KMS-11 (cell line): Measurements from ENCODE around the gene MAD2L2.

Source experiments
- H2AFZ ChIP-seq: fragments of 200-600 bp; sonication (generic); 2 replicates; pipeline ENCODE4 v1.6.1; 2016; ENCODE audit warnings: antibody characterized with exemption, mixed run types, low read depth
- H3K27ac ChIP-seq: fragments of 200-600 bp; sonication (generic); 2 replicates; pipeline ENCODE4 v1.6.1; 2016; ENCODE audit warnings: mild to moderate bottlenecking, mixed run types
- H3K27me3 ChIP-seq: fragments of 200-600 bp; sonication (generic); 2 replicates; pipeline ENCODE4 v1.6.1; 2017; ENCODE audit warnings: mild to moderate bottlenecking, low read depth, mixed run types, moderate library complexity; ENCODE audit not compliant: insufficient read depth
- H3K36me3 ChIP-seq: fragments of 200-600 bp; sonication (generic); 2 replicates; pipeline ENCODE4 v1.6.1; 2017; ENCODE audit warnings: mild to moderate bottlenecking, mixed run types; ENCODE audit not compliant: insufficient read depth
- H3K4me1 ChIP-seq: fragments of 200-600 bp; sonication (generic); 2 replicates; pipeline ENCODE4 v1.6.1; 2016; ENCODE audit warnings: mild to moderate bottlenecking, low read depth, mixed run types; ENCODE audit not compliant: poor library complexity, severe bottlenecking
- H3K4me2 ChIP-seq: fragments of 200-600 bp; sonication (generic); 2 replicates; pipeline ENCODE4 v1.7.0; 2016; ENCODE audit warnings: mild to moderate bottlenecking, mixed run types
- H3K4me3 ChIP-seq: fragments of 200-600 bp; sonication (generic); IDR thresholded peaks from 2 replicates; pipeline ENCODE4 v1.6.1; 2017; ENCODE audit warnings: low read depth, low read length, mixed read lengths; ENCODE audit not compliant: insufficient read depth
- H3K79me2 ChIP-seq: fragments of 200-600 bp; sonication (generic); 2 replicates; pipeline ENCODE4 v1.6.1; 2016; ENCODE audit warnings: low read depth, mixed run types; ENCODE audit not compliant: insufficient read depth
- H3K9ac ChIP-seq: fragments of 200-600 bp; sonication (generic); 2 replicates; pipeline ENCODE4 v1.6.1; 2016; ENCODE audit warnings: mild to moderate bottlenecking, mixed run types
- H4K20me1 ChIP-seq: fragments of 200-600 bp; sonication (generic); 2 replicates; pipeline ENCODE4 v1.6.1; 2016; ENCODE audit warnings: mild to moderate bottlenecking, mixed run types; ENCODE audit not compliant: insufficient read depth
- TF ChIP-seq, protein P1 (sequence below): fragments of 200-600 bp; sonication (generic); conservative IDR thresholded peaks from 2 replicates; pipeline ENCODE4 v1.6.1; 2017; ENCODE audit warnings: low read depth, mild to moderate bottlenecking, antibody characterized with exemption, low read length, moderate library complexity, mixed read lengths

The MAD2L2 gene

GRCh38 chr1:11691302-11691914 is 10.5 kb upstream of the MAD2L2 start, which contains the start of gene DRAXIN:
DRAXIN (plus strand) TSS chr1:11691710; CDS start chr1:11706259, 14,549 bp downstream.
- Histone ChIP-seq H3K79me2 (no peaks in the 10 kb centered on the region), H3K27me3 (peaks cover 68% of the 10 kb centered on the region), H2AFZ (no peak within 1 kb of the TSS), H4K20me1 (no peaks in the 10 kb centered on the region), H3K4me3 (no peak within 1 kb of the TSS), H3K9ac (no peak within 1 kb of the TSS), H3K27ac (no peak within 1 kb of the TSS), H3K4me2 (no peak within 1 kb of the TSS), H3K36me3 (no peaks in the 10 kb centered on the region), H3K4me1 (no peaks in the 10 kb centered on the region)
- TF ChIP-seq, protein P1, sequence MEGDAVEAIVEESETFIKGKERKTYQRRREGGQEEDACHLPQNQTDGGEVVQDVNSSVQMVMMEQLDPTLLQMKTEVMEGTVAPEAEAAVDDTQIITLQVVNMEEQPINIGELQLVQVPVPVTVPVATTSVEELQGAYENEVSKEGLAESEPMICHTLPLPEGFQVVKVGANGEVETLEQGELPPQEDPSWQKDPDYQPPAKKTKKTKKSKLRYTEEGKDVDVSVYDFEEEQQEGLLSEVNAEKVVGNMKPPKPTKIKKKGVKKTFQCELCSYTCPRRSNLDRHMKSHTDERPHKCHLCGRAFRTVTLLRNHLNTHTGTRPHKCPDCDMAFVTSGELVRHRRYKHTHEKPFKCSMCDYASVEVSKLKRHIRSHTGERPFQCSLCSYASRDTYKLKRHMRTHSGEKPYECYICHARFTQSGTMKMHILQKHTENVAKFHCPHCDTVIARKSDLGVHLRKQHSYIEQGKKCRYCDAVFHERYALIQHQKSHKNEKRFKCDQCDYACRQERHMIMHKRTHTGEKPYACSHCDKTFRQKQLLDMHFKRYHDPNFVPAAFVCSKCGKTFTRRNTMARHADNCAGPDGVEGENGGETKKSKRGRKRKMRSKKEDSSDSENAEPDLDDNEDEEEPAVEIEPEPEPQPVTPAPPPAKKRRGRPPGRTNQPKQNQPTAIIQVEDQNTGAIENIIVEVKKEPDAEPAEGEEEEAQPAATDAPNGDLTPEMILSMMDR, result no peak

- TF ChIP-seq, protein P1, result no peak
- H3K4me3 ChIP-seq, result no peak overlapping the region
- no peaks in the 10 kb centered on the region for H3K79me2 ChIP-seq
- peaks cover 67% of the 10 kb centered on the region for H3K27me3 ChIP-seq
- H2AFZ ChIP-seq, result no peak overlapping the region
- H3K9ac ChIP-seq, result no peak overlapping the region
- H3K4me2 ChIP-seq, result no peak overlapping the region
- no peaks in the 10 kb centered on the region for H4K20me1 ChIP-seq
- H3K36me3 ChIP-seq, result no peaks in the 10 kb centered on the region
- no peaks in the 10 kb centered on the region for H3K4me1 ChIP-seq
- H3K27ac ChIP-seq, result no peak overlapping the region
These were observed 9.7 kb upstream of the MAD2L2 start for GRCh38 chr1:11690397-11691301.

GRCh38 chr1:11688506-11688905 is 7.6 kb upstream of the MAD2L2 start:
- H3K4me3 ChIP-seq, result no peak overlapping the region
- H3K4me2 ChIP-seq, result no peak overlapping the region

DNA sequence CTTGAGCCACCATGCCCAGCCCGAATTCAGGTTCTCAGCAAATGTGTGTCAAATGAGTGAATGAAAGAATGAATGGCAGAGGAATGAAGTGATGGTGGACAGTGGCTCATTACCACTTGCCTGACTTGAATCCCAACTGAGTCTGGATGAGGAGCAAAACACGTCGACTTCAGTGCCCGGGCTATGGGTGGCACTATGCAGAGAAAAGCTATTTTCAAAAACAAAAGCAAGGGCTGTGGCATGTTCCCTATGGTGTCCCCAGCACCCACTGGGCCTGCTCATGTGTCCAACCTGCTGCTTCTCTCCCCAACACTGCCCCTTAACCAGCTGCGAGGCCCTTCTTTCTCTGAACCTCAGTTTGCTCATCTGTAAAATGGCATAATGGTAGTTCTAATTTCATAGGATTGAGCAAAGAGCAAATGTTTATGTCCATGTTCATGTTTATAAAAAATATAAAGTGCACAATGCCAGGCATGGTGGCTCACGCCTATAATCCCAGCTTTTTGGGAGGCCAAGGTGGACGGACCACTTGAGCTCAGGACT is 4.3 kb upstream of the MAD2L2 start:
- Histone ChIP-seq H3K9ac (no peak overlapping the region), H3K27ac (no peak overlapping the region), H3K27me3 (peaks cover 43% of the 10 kb centered on the region), H2AFZ (no peak overlapping the region), H3K4me1 (no peaks in the 10 kb centered on the region), H3K36me3 (no peaks in the 10 kb centered on the region), H3K4me2 (no peak overlapping the region), H4K20me1 (no peaks in the 10 kb centered on the region), H3K4me3 (no peak overlapping the region), H3K79me2 (no peaks in the 10 kb centered on the region)
- TF ChIP-seq, protein P1, result no peak

More at GRCh38 chr1:11688506-11688905, 7.6 kb upstream of the MAD2L2 start:
- Histone ChIP-seq H3K4me1 (no peaks in the 10 kb centered on the region), H3K27me3 (peaks cover 53% of the 10 kb centered on the region), H3K9ac (no peak overlapping the region), H3K79me2 (no peaks in the 10 kb centered on the region), H3K36me3 (no peaks in the 10 kb centered on the region), H2AFZ (no peak overlapping the region), H4K20me1 (no peaks in the 10 kb centered on the region), H3K27ac (no peak overlapping the region)
- TF ChIP-seq, protein P1, result no peak
